Endodermal cell (in vitro differentiated cells): ENCODE results near the gene ERAP2. TPM values are rescaled to one million over a fixed set of nuclear protein-coding genes. Genes with fewer than 3 reads are reported as not detected.

Experiments
- DNase-seq: peaks from one replicate; pipeline ENCODE4 v3.0.0-alpha.2; 2017
- H3K27ac ChIP-seq: 2 replicates; pipeline ENCODE4 v1.5.1; 2013; ENCODE audit warnings: mild to moderate bottlenecking, low read depth, low read length, moderate library complexity
- H3K27me3 ChIP-seq: 2 replicates; pipeline ENCODE4 v1.6.1; 2013; ENCODE audit warnings: mild to moderate bottlenecking, low read length, moderate library complexity; ENCODE audit not compliant: insufficient read depth, control insufficient read depth, poor library complexity, severe bottlenecking
- H3K36me3 ChIP-seq: 2 replicates; pipeline ENCODE4 v1.7.0; 2013; ENCODE audit warnings: mild to moderate bottlenecking, low read length, moderate library complexity; ENCODE audit not compliant: control insufficient read depth, insufficient read depth
- H3K4me1 ChIP-seq: one replicate; pipeline ENCODE4 v1.7.0; 2013; ENCODE audit warnings: low read length; ENCODE audit not compliant: control insufficient read depth, insufficient read depth
- H3K4me3 ChIP-seq: 2 replicates; pipeline ENCODE4 v1.5.1; 2013; ENCODE audit warnings: mild to moderate bottlenecking, low read length, moderate library complexity
- H3K9ac ChIP-seq: 2 replicates; pipeline ENCODE4 v1.6.1; 2013; ENCODE audit warnings: mild to moderate bottlenecking, low read length, moderate library complexity; ENCODE audit not compliant: poor library complexity, severe bottlenecking; ENCODE audit errors: extremely low read depth
- H3K9me3 ChIP-seq: 2 replicates; pipeline ENCODE4 v1.6.1; 2013; ENCODE audit warnings: mild to moderate bottlenecking, low read length, moderate library complexity; ENCODE audit not compliant: control insufficient read depth
- H3K27ac Mint-ChIP-seq: 2 replicates; pipeline ENCODE4 v1.8.0; 2020; ENCODE audit warnings: mixed read lengths
- H3K27me3 Mint-ChIP-seq: 2 replicates; pipeline ENCODE4 v1.8.0; 2021; ENCODE audit warnings: mild to moderate bottlenecking, mixed read lengths; ENCODE audit not compliant: insufficient read depth
- H3K36me3 Mint-ChIP-seq: 2 replicates; pipeline ENCODE4 v1.8.0; 2020; ENCODE audit warnings: low read depth, mixed read lengths
- H3K4me1 Mint-ChIP-seq: 2 replicates; pipeline ENCODE4 v1.8.0; 2020; ENCODE audit warnings: mixed read lengths
- H3K4me3 Mint-ChIP-seq: 2 replicates; pipeline ENCODE4 v1.8.0; 2020; ENCODE audit warnings: mild to moderate bottlenecking, moderate library complexity, mixed read lengths
- H3K9me3 Mint-ChIP-seq: 2 replicates; pipeline ENCODE4 v1.8.0; 2020; ENCODE audit warnings: mild to moderate bottlenecking, mixed read lengths
- CTCF ChIP-seq: fragments of 200-600 bp; sonication (generic); conservative IDR thresholded peaks from 2 replicates; pipeline ENCODE4 v1.5.0; 2021; ENCODE audit warnings: antibody characterized with exemption, mild to moderate bottlenecking
- WGBS, 2 experiments: methylation state at CpG; one replicate each; pipeline versions ENCODE4 v1.1.5 to v1.1.7; 2013; ENCODE audit warnings: missing lambda C conversion rate in 2 of 2, mixed read lengths in 1 of 2; ENCODE audit not compliant: insufficient coverage in 1 of 2, insufficient read length in 1 of 2; 5-methylcytosine and 5-hydroxymethylcytosine counted together
- total RNA-seq, 2 donors: library from RNA; stranded (reverse); fragmentation: NEBNext Ultra II Directional in 1 of 2; extraction: Animal tissue kit (Norgen Biotek cat#: 25700) in 1 of 2; gene quantifications; 2 replicates in 1 of 2; 3 replicates in 1 of 2; pipeline ENCODE4 v1.2.1, GENCODE V29; 2021

Gene ERAP2
- total RNA-seq, 2 donors from 2014 or later: not detected

- 71 to 92% methylated on average over 1 to 3 of the region's 3 CpGs for WGBS, 2 experiments
- peaks cover 13% of the 10 kb centered on the region for H3K4me1 Mint-ChIP-seq
- no peaks in the 10 kb centered on the region for H3K36me3 Mint-ChIP-seq
Observed at GRCh38 chr5:96940586-96940985, 64.3 kb downstream of the ERAP2 start.

GRCh38 chr5:96941140-96941539 is 64.8 kb downstream of the ERAP2 start:
- Mint-ChIP-seq H3K27me3 (peaks cover 19% of the 10 kb centered on the region), H3K4me3 (no peak overlapping the region), H3K4me1 (peaks cover 13% of the 10 kb centered on the region), H3K9me3 (peaks cover 2% of the 10 kb centered on the region), H3K27ac (no peak overlapping the region), H3K36me3 (no peaks in the 10 kb centered on the region)
- no peaks in the 10 kb centered on the region for H3K4me1 ChIP-seq
- no peaks in the 10 kb centered on the region for H3K27me3 ChIP-seq
- 63 to 72% methylated on average over 1 to 4 of the region's 4 CpGs for WGBS, 2 experiments
- H3K4me3 ChIP-seq: no peak overlapping the region
- H3K9me3 ChIP-seq: peaks cover 3% of the 10 kb centered on the region
- H3K36me3 ChIP-seq: no peaks in the 10 kb centered on the region
- no peak overlapping the region for H3K9ac ChIP-seq
- H3K27ac ChIP-seq: no peak overlapping the region
- TF ChIP-seq CTCF: no peak
- DNase-seq: peak; percentile 59

More at GRCh38 chr5:96940586-96940985, 64.3 kb downstream of the ERAP2 start:
- Histone ChIP-seq H3K9me3 (peaks cover 3% of the 10 kb centered on the region), H3K4me1 (no peaks in the 10 kb centered on the region), H3K27ac (no peak overlapping the region), H3K9ac (no peak overlapping the region), H3K27me3 (no peaks in the 10 kb centered on the region), H3K36me3 (no peaks in the 10 kb centered on the region), H3K4me3 (no peak overlapping the region)
- no peak for DNase-seq
- Mint-ChIP-seq H3K4me3 (no peak overlapping the region), H3K9me3 (peaks cover 2% of the 10 kb centered on the region), H3K27ac (no peak overlapping the region), H3K27me3 (peaks cover 19% of the 10 kb centered on the region)
- TF ChIP-seq CTCF: no peak

DNA sequence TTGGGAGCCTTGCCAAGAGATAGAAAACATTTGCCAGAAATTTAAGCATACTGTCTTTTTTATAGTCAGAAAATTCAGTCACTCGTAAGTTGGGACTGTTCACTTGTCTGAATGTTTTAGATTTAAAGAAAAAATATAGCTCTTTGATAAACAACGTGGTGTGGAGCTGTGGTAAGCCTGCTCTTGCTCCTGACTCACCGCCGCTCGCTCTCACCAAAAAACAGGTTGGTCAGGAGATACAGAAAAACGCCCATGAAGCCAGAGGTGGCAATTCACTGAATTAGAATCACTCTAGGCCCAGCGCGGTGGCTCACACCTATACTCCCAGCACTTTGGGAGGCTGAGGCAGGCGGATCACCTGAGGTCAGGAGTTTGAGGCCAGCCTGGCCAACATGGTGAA is 65.8 kb downstream of the ERAP2 start:
- WGBS, 2 experiments: 97% methylated on average over 9 of the region's 9 CpGs
- no peaks in the 10 kb centered on the region for H3K36me3 ChIP-seq

More for the DNA sequence above, 65.8 kb downstream of the ERAP2 start:
- Histone ChIP-seq H3K4me3 (no peak overlapping the region), H3K9ac (no peak overlapping the region), H3K27me3 (no peaks in the 10 kb centered on the region), H3K27ac (no peak overlapping the region), H3K4me1 (no peaks in the 10 kb centered on the region), H3K9me3 (peaks cover 3% of the 10 kb centered on the region)
- peaks cover 2% of the 10 kb centered on the region for H3K9me3 Mint-ChIP-seq
- no peak overlapping the region for H3K4me3 Mint-ChIP-seq
- H3K4me1 Mint-ChIP-seq: peaks cover 7% of the 10 kb centered on the region
- peaks cover 14% of the 10 kb centered on the region for H3K27me3 Mint-ChIP-seq
- H3K36me3 Mint-ChIP-seq: no peaks in the 10 kb centered on the region
- no peak for TF ChIP-seq CTCF
- no peak overlapping the region for H3K27ac Mint-ChIP-seq
- DNase-seq: no peak
